Thymus (tissue), 11 donors: ENCODE data around the gene TET2. TPM values are rescaled to one million over a fixed set of nuclear protein-coding genes. Genes with fewer than 3 reads are reported as not detected.

Source experiments
- DNase-seq, 9 donors: peaks; one replicate each; pipeline ENCODE4 v3.0.0-alpha.2; 2013; ENCODE audit warnings: low spot score in 9 of 9, low read depth in 6 of 9, missing footprints in 1 of 9
- H3K27ac ChIP-seq, 2 donors: one replicate each; pipeline ENCODE4 v1.5.1; 2013; ENCODE audit warnings: control low read depth in 1 of 2, low read depth in 1 of 2, low read length in 1 of 2, mild to moderate bottlenecking in 1 of 2, moderate library complexity in 1 of 2
- H3K27me3 ChIP-seq, 2 donors: one replicate each; pipeline ENCODE4 v1.5.1; 2013; ENCODE audit warnings: low read length in 1 of 2; ENCODE audit not compliant: control insufficient read depth in 2 of 2, insufficient read depth in 1 of 2
- H3K36me3 ChIP-seq, 2 donors: one replicate each; pipeline ENCODE4 v1.5.1; 2013; ENCODE audit warnings: low read length in 1 of 2, mild to moderate bottlenecking in 1 of 2, moderate library complexity in 1 of 2; ENCODE audit not compliant: control insufficient read depth in 2 of 2, insufficient read depth in 2 of 2
- H3K4me1 ChIP-seq, 2 donors: one replicate each; pipeline ENCODE4 v1.5.1; 2013; ENCODE audit warnings: low read length in 2 of 2; ENCODE audit not compliant: control insufficient read depth in 2 of 2, insufficient read depth in 2 of 2
- H3K4me3 ChIP-seq, 2 donors: one replicate each; pipeline ENCODE4 v1.5.1; 2013; ENCODE audit warnings: low read length in 2 of 2, control low read depth in 1 of 2, mild to moderate bottlenecking in 1 of 2
- H3K9me3 ChIP-seq, 2 donors: one replicate each; pipeline ENCODE4 v1.5.1; 2013; ENCODE audit warnings: low read length in 1 of 2, mild to moderate bottlenecking in 1 of 2; ENCODE audit not compliant: control insufficient read depth in 2 of 2, insufficient read depth in 1 of 2
- WGBS: extraction: QIAGEN DNeasy Blood & Tissue Kit; methylation state at CpG from one replicate; pipeline ENCODE4 v1.1.7; 2013; 5-methylcytosine and 5-hydroxymethylcytosine counted together
- polyA plus RNA-seq: library from polyadenylated mRNA; stranded (reverse); fragments of 200-250 nt; gene quantifications from one replicate; pipeline ENCODE4 v1.2.3, GENCODE V29; 2013
- total RNA-seq: library from RNA; stranded (reverse); fragments of 120-200 nt; gene quantifications from one replicate; pipeline ENCODE4 v1.2.4, GENCODE V29; 2013
- donor health status: healthy.

Gene TET2
- total and polyA plus RNA-seq, 2 donors = 6.5 to 17.1 TPM

DNA sequence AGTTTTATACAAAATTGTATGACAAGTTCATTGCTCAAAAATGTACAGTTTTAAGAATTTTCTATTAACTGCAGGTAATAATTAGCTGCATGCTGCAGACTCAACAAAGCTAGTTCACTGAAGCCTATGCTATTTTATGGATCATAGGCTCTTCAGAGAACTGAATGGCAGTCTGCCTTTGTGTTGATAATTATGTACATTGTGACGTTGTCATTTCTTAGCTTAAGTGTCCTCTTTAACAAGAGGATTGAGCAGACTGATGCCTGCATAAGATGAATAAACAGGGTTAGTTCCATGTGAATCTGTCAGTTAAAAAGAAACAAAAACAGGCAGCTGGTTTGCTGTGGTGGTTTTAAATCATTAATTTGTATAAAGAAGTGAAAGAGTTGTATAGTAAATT, 131.0 kb downstream of the TET2 start:
- 96% methylated on average over 1 of the region's 1 CpG for WGBS
- Histone ChIP-seq H3K4me3 (no peak overlapping the region), H3K27ac (no peak overlapping the region), H3K36me3 (peaks cover 15 to 30% of the 10 kb centered on the region in 2 donors), H3K9me3 (no peaks in the 10 kb centered on the region), H3K4me1 (peaks cover 0 to 4% of the 10 kb centered on the region in 2 donors), H3K27me3 (no peaks in the 10 kb centered on the region)
- DNase-seq = no peak

DNA sequence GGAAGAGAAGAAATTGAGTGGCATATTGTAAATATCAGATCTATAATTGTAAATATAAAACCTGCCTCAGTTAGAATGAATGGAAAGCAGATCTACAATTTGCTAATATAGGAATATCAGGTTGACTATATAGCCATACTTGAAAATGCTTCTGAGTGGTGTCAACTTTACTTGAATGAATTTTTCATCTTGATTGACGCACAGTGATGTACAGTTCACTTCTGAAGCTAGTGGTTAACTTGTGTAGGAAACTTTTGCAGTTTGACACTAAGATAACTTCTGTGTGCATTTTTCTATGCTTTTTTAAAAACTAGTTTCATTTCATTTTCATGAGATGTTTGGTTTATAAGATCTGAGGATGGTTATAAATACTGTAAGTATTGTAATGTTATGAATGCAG, 132.6 kb downstream of the TET2 start:
- Histone ChIP-seq H3K27ac (no peak overlapping the region), H3K27me3 (no peaks in the 10 kb centered on the region), H3K9me3 (no peaks in the 10 kb centered on the region), H3K4me1 (peaks cover 0 to 4% of the 10 kb centered on the region in 2 donors), H3K4me3 (no peak overlapping the region), H3K36me3 (peaks cover 15 to 23% of the 10 kb centered on the region in 2 donors)
- DNase-seq = no peak
- 90% methylated on average over 1 of the region's 1 CpG for WGBS

DNA sequence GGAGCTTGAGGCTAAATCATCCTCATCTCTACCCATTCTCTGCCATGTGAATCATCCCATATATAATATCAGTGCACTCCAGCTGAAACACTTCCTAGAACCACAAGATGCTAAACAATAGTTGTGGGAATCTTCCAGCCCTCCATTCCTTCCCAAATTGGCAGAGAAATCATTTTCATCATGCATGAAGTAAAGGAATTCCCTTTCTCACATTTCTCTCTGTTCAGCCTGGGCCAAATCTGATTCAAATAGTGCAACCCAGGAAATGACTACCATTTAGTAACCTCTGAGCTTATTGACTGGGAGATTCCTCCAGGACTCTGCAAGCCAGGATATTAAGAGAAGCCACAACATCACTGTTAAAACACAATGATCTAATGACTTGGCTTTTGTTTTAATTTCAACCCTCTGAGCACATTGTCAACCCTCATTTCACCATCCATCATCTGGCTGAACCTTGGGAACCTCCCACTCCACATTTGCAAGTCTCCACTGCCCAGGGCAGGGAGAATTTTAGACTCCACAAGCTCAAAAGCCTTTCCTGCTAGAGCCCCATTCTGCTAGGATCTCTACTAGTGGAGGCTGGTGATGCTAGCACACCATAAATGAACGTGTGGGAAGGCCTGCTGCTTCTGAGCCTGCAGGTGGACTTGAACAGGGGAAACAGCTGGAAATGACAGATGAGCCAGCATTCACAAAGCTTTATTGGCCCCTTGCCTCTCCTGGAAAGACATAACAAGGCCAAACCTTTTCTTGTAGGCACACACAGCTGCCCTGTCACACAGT, 133.9 kb downstream of the TET2 start:
- Histone ChIP-seq H3K4me1 (peaks cover 0 to 4% of the 10 kb centered on the region in 2 donors), H3K9me3 (no peaks in the 10 kb centered on the region), H3K36me3 (peaks cover 7 to 11% of the 10 kb centered on the region in 2 donors), H3K4me3 (no peak overlapping the region), H3K27ac (no peak overlapping the region), H3K27me3 (no peaks in the 10 kb centered on the region)
- no peak for DNase-seq
- 64% methylated on average over 1 of the region's 1 CpG for WGBS

DNA sequence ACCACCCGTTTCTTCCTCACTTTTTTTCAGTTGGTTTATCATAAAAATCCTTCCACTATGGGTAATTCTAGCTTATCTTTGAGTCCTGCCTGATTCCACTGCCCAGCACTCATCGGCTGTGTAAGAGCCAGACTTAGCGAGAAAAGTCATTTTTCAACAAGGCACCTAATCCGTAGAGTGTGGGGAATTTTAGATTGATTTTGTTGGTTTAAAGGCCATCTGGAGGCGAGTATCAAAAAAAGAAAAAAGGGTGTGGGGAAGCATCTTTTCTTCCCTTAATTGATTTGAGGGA, 134.4 kb downstream of the TET2 start:
- 96% methylated on average over 5 of the region's 5 CpGs for WGBS
- H3K9me3 ChIP-seq = no peaks in the 10 kb centered on the region
- no peak overlapping the region for H3K4me3 ChIP-seq
- peaks cover 0 to 4% of the 10 kb centered on the region in 2 donors for H3K4me1 ChIP-seq
- peaks cover 2 to 6% of the 10 kb centered on the region in 2 donors for H3K36me3 ChIP-seq
- H3K27ac ChIP-seq = no peak overlapping the region
- H3K27me3 ChIP-seq = no peaks in the 10 kb centered on the region
- DNase-seq = no peak

DNA sequence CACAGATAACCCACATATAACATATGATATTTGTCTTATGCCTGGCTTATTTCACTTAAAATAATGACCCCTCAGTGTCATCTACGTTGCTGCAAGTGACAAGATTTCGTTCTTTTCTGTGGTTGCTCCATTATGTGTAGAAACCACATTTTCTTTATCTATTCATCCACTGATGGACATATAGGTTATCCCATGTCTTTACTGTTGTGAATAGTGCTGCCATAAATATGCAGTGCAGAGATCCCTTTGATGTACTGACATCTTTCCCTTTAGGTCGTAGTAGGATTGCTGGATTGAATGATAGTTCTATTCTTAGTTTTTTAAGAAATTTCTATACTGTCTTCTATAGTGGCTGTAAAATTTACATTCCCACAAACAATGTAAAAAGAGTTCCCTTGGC, 135.8 kb downstream of the TET2 start:
- no peak for DNase-seq
- Histone ChIP-seq H3K27ac (no peak overlapping the region), H3K4me3 (no peak overlapping the region), H3K9me3 (no peaks in the 10 kb centered on the region), H3K4me1 (peaks cover 0 to 4% of the 10 kb centered on the region in 2 donors), H3K27me3 (no peaks in the 10 kb centered on the region), H3K36me3 (no peaks in the 10 kb centered on the region)
- WGBS = 94% methylated on average over 3 of the region's 3 CpGs

DNA sequence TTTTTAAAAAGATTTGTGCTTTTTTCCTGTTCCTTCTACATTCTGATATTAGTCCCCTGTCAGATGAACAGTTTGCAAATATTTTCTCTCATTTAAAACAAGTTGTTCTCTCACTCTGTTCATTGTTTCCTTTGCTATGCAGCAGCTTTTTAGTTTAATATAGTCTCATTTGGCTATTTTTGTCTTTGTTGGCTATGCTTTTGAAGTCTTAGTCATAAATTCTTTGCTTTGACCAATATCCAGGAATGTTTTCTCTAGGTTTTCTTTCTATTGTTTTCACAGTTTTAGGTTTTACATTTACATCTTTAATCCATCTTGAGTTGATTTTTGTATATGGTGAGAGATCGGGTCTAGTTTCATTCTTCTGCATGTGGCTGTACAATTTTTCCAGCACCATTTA, 136.8 kb downstream of the TET2 start:
- no peak overlapping the region for H3K4me3 ChIP-seq
- DNase-seq = no peak
- no peaks in the 10 kb centered on the region for H3K36me3 ChIP-seq
- no peaks in the 10 kb centered on the region for H3K9me3 ChIP-seq
- H3K4me1 ChIP-seq = peaks cover 0 to 4% of the 10 kb centered on the region in 2 donors
- H3K27me3 ChIP-seq = no peaks in the 10 kb centered on the region
- 94% methylated on average over 1 of the region's 1 CpG for WGBS
- no peak overlapping the region for H3K27ac ChIP-seq

DNA sequence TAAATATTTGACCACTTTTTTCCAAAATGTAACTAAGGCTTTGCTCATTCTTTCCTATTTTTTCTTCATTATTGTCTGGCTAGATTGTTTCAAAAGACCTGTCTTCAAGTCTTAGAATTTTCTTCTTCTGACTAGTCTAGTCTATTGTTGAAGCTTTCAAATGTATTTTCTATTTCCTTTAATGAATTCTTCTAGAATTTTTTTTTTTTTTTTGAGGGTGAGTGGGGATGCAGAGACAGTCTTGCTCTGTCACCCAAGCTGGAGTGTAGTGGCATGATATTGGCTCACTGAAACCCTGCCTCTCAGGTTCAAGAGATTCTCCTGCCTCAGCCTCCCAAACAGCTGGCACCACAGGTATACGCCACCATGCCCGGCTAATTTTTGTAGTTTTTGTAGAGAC, 141.4 kb downstream of the TET2 start:
- peaks cover 0 to 7% of the 10 kb centered on the region in 2 donors for H3K9me3 ChIP-seq
- no peaks in the 10 kb centered on the region for H3K36me3 ChIP-seq
- DNase-seq = no peak
- WGBS = 97% methylated on average over 2 of the region's 2 CpGs
- no peak overlapping the region for H3K27ac ChIP-seq
- no peaks in the 10 kb centered on the region for H3K27me3 ChIP-seq
- H3K4me1 ChIP-seq = no peaks in the 10 kb centered on the region
- no peak overlapping the region for H3K4me3 ChIP-seq

DNA sequence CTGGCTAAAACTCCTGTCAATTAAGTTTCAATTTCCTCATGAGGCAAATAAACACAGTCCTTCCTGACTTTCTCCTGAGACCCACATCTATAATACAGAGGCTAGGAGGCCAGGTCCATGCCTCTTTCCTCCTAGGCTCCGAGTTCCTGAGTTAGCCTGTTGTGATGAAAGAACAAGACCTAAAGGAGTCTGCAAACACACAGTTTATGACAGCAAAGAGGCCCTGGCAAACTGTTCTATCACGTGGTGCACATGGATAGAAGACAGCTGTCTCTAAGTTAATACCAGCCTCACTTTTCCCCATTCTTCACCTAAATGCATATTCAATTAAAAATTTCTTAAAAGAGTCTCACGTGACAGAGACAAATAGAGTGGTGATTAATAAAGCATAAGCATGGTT, 145.2 kb downstream of the TET2 start:
- Histone ChIP-seq H3K9me3 (peaks cover 0 to 7% of the 10 kb centered on the region in 2 donors), H3K36me3 (no peaks in the 10 kb centered on the region), H3K4me3 (no peak overlapping the region), H3K27me3 (no peaks in the 10 kb centered on the region), H3K27ac (no peak overlapping the region), H3K4me1 (no peaks in the 10 kb centered on the region)
- DNase-seq = no peak
- 93% methylated on average over 3 of the region's 3 CpGs for WGBS

DNA sequence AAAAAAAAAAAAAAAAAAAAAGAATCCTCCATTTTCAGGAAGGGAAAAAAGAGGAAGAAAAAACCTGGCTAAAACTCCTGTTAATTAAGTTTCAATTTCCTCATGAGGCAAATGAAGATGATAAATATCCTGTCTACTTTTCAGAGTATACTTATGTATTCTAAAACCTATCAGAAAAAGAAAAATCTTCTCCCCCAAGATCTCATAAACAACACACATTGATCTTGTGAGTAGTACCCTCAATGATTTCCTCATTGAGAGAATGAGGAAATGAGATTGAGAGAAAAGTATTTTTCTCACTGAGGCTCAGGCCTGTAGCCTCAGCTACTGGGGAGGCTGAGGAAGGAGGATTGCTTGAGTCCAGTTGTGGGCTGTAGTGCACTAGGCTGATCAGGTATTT, 146.7 kb downstream of the TET2 start:
- Histone ChIP-seq H3K9me3 (peaks cover 0 to 7% of the 10 kb centered on the region in 2 donors), H3K4me3 (no peak overlapping the region), H3K36me3 (no peaks in the 10 kb centered on the region), H3K27ac (no peak overlapping the region), H3K27me3 (no peaks in the 10 kb centered on the region), H3K4me1 (no peaks in the 10 kb centered on the region)
- DNase-seq = no peak
